ENCODE measurements around the gene TNFRSF11A. TPM values are rescaled to one million over a fixed set of nuclear protein-coding genes. Genes with fewer than 3 reads are reported as not detected.

Gene TNFRSF11A
- total RNA-seq, 2 donors from 2014 or later: 13.7 to 35.6 TPM

DNA sequence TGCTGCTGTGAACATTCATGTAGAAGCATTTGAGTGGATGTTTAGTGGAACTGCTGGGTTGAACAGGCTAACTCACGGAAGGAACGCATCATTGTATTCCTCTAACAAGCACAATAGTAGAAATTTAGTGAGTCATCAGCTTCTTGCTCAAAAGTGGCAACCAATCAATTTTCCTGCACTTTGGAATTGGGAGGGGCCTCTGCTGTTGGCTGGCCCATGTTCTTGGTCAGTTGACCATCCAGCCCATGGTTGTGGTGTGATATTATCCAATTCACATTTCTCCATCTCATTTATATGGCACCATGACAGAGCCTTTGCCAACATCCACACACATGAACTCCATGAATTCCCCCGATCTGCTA is 95.0 kb downstream of the TNFRSF11A start:
- H3K27me3 ChIP-seq (ENCODE audit: control insufficient read depth, insufficient read depth, low read length, poor library complexity, severe bottlenecking): no peaks in the 10 kb centered on the region

DNA sequence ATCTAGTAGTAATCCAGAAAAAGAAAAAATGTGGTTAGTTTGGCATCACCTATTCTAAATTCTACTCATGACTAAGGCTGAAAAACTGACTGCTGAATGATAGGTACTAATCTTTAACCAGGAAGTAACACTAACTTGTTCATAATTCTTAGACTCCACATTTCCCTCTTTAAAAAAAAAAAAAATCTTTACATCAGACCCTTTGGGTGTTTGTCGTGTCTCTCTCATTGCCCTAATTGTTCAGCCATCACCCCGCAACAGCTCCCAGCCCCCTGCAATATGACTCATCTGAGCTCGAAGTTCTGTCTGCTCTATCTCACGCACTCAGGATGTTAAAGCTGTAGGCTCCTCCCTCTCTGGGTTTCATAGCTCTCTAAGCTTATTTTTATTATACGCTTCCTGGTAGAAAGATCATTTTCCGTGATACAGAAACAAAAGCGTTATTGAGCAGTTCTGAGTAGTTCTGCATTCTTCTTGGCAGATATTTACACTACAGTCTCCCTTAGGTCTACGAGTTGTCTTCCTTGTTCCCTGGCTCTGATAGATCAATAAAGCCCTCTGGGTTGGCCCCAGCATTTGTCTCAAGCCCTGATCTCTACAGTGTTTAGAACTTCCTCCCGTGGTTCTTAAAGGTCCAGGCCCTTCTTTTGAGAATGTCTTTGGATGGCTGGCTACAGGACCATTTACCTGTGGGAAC is 95.6 kb downstream of the TNFRSF11A start:
- DNase-seq: no peak
- no peaks in the 10 kb centered on the region for H3K36me3 Mint-ChIP-seq (ENCODE audit: low read depth)
- no peak overlapping the region for H3K4me3 Mint-ChIP-seq
- peaks cover 7% of the 10 kb centered on the region for H3K27me3 Mint-ChIP-seq (ENCODE audit: insufficient read depth)
- 82 to 91% methylated on average over 8 to 9 of the region's 9 CpGs for WGBS, 2 experiments (ENCODE audit: insufficient coverage in 1 of 2, insufficient read length in 1 of 2)
- Histone ChIP-seq H3K4me3 (ENCODE audit: low read length) (no peak overlapping the region), H3K9ac (ENCODE audit: extremely low read depth, low read length, poor library complexity, severe bottlenecking) (no peak overlapping the region), H3K27ac (ENCODE audit: low read depth, low read length) (no peak overlapping the region), H3K27me3 (ENCODE audit: control insufficient read depth, insufficient read depth, low read length, poor library complexity, severe bottlenecking) (no peaks in the 10 kb centered on the region), H3K4me1 (ENCODE audit: control insufficient read depth, insufficient read depth, low read length) (no peaks in the 10 kb centered on the region), H3K36me3 (ENCODE audit: control insufficient read depth, insufficient read depth, low read length) (no peaks in the 10 kb centered on the region), H3K9me3 (ENCODE audit: control insufficient read depth, low read length) (no peaks in the 10 kb centered on the region)
- H3K9me3 Mint-ChIP-seq: peaks cover 1% of the 10 kb centered on the region
- TF ChIP-seq, protein P1, sequence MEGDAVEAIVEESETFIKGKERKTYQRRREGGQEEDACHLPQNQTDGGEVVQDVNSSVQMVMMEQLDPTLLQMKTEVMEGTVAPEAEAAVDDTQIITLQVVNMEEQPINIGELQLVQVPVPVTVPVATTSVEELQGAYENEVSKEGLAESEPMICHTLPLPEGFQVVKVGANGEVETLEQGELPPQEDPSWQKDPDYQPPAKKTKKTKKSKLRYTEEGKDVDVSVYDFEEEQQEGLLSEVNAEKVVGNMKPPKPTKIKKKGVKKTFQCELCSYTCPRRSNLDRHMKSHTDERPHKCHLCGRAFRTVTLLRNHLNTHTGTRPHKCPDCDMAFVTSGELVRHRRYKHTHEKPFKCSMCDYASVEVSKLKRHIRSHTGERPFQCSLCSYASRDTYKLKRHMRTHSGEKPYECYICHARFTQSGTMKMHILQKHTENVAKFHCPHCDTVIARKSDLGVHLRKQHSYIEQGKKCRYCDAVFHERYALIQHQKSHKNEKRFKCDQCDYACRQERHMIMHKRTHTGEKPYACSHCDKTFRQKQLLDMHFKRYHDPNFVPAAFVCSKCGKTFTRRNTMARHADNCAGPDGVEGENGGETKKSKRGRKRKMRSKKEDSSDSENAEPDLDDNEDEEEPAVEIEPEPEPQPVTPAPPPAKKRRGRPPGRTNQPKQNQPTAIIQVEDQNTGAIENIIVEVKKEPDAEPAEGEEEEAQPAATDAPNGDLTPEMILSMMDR (conservative IDR thresholded peaks at IDR 0.05): no peak
- peaks cover 15% of the 10 kb centered on the region for H3K4me1 Mint-ChIP-seq
- H3K27ac Mint-ChIP-seq: no peak overlapping the region

More for the DNA sequence above, 95.0 kb downstream of the TNFRSF11A start:
- no peaks in the 10 kb centered on the region for H3K36me3 Mint-ChIP-seq (ENCODE audit: low read depth)
- H3K4me3 ChIP-seq (ENCODE audit: low read length): no peak overlapping the region
- no peak overlapping the region for H3K9ac ChIP-seq (ENCODE audit: extremely low read depth, low read length, poor library complexity, severe bottlenecking)
- peaks cover 5% of the 10 kb centered on the region for H3K27me3 Mint-ChIP-seq (ENCODE audit: insufficient read depth)
- no peak for DNase-seq
- TF ChIP-seq, protein P1 (conservative IDR thresholded peaks at IDR 0.05): no peak
- no peak overlapping the region for H3K4me3 Mint-ChIP-seq
- H3K9me3 Mint-ChIP-seq: peaks cover 1% of the 10 kb centered on the region
- no peaks in the 10 kb centered on the region for H3K4me1 ChIP-seq (ENCODE audit: control insufficient read depth, insufficient read depth, low read length)
- H3K36me3 ChIP-seq (ENCODE audit: control insufficient read depth, insufficient read depth, low read length): no peaks in the 10 kb centered on the region
- WGBS, 2 experiments (ENCODE audit: insufficient coverage in 1 of 2, insufficient read length in 1 of 2): 91 to 93% methylated on average over 2 to 3 of the region's 3 CpGs
- H3K9me3 ChIP-seq (ENCODE audit: control insufficient read depth, low read length): no peaks in the 10 kb centered on the region
- H3K27ac ChIP-seq (ENCODE audit: low read depth, low read length): no peak overlapping the region
- no peak overlapping the region for H3K27ac Mint-ChIP-seq
- H3K4me1 Mint-ChIP-seq: peaks cover 10% of the 10 kb centered on the region

DNA sequence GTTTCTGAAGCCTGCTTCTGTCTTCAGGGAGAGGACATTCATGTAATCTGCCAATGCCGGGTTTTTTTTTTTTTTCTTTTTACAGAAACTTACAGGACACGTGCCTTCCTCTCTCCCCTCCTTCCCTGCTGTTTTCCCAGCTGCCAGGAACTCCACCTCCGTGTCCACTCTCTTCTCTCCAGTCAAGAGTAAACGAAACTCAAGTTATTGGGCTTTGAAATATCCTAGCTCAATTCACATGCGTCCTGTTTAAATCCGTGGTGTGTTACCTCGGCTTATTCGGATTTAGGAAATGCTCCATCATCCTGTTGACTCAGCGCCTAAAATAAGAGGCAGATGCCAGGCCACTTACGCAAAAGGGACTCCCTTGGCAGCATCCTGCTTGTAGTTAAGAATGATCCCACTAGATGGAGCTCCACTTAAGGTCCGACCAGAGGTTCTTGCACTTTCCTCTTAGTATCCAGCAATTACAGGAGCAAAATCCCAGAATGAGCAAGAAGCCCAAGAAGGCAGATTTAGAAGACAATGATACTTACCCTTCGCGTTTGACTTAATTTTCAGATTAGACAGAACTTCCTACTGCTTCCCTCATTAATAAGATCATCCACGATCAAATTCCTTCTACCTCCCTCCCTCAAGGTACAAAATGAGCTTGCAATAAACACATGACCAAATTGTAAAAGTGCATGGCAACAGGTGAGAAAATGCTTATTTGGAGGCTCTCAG is 100.5 kb downstream of the TNFRSF11A start:
- TF ChIP-seq, protein P1 (conservative IDR thresholded peaks at IDR 0.05): peak; percentile 88
- H3K4me1 ChIP-seq (ENCODE audit: control insufficient read depth, insufficient read depth, low read length): no peaks in the 10 kb centered on the region
- H3K27ac ChIP-seq (ENCODE audit: low read depth, low read length): no peak overlapping the region
- H3K36me3 ChIP-seq (ENCODE audit: control insufficient read depth, insufficient read depth, low read length): no peaks in the 10 kb centered on the region
- H3K27me3 Mint-ChIP-seq (ENCODE audit: insufficient read depth): peaks cover 7% of the 10 kb centered on the region
- WGBS, 2 experiments (ENCODE audit: insufficient coverage in 1 of 2, insufficient read length in 1 of 2): 2 to 7% methylated on average over 11 to 14 of the region's 14 CpGs
- H3K4me3 ChIP-seq (ENCODE audit: low read length): peak overlapping the region; percentile 70
- DNase-seq: peak; percentile 90
- H3K36me3 Mint-ChIP-seq (ENCODE audit: low read depth): no peaks in the 10 kb centered on the region
- H3K27ac Mint-ChIP-seq: no peak overlapping the region
- peak overlapping the region; percentile 47 for H3K4me3 Mint-ChIP-seq
- H3K4me1 Mint-ChIP-seq: peaks cover 17% of the 10 kb centered on the region
- no peak overlapping the region for H3K9ac ChIP-seq (ENCODE audit: extremely low read depth, low read length, poor library complexity, severe bottlenecking)
- peaks cover 5% of the 10 kb centered on the region for H3K9me3 Mint-ChIP-seq
- peaks cover 9% of the 10 kb centered on the region for H3K9me3 ChIP-seq (ENCODE audit: control insufficient read depth, low read length)
- H3K27me3 ChIP-seq (ENCODE audit: control insufficient read depth, insufficient read depth, low read length, poor library complexity, severe bottlenecking): no peaks in the 10 kb centered on the region

All from endodermal cell (in vitro differentiated cells).